WTC11 (cell line): ENCODE measurements around the gene ARHGAP45. TPM values are rescaled to one million over a fixed set of nuclear protein-coding genes. Genes with fewer than 3 reads are reported as not detected.
A peak's percentile ranks its signal among the peaks of the same experiment; 100 is the strongest.

ENCODE experiments used
- ATAC-seq: fragments of 200-7000 bp; cut with Tn5 transposase; 2 replicates; pipeline ENCODE4 v1.10.0; 2021; ENCODE audit warnings: mild to moderate bottlenecking, moderate library complexity
- CTCF ChIA-PET: fragments of 300-600 bp; sonication (Branson Sonifier 250); formaldehyde crosslinking; loops from one replicate; lab custom pipeline; 2021; ENCODE audit warnings: antibody characterized with exemption; lab: Charles Lee
- POLR2A ChIA-PET: fragments of 350-600 bp; sonication (Branson Sonifier 250); formaldehyde crosslinking; loops from one replicate; lab custom pipeline; 2021; ENCODE audit warnings: antibody characterized with exemption; lab: Charles Lee
- DNase-seq: peaks from one replicate; pipeline ENCODE4 v3.0.0; 2021; ENCODE audit warnings: low spot score
- H3K27ac Mint-ChIP-seq: 2 replicates; pipeline ENCODE4 v1.8.0; 2021; ENCODE audit warnings: mixed read lengths
- H3K27me3 Mint-ChIP-seq: 2 replicates; pipeline ENCODE4 v1.8.0; 2021; ENCODE audit warnings: low read depth, mild to moderate bottlenecking, moderate library complexity, mixed read lengths
- H3K36me3 Mint-ChIP-seq: 2 replicates; pipeline ENCODE4 v1.8.0; 2021; ENCODE audit warnings: mixed read lengths
- H3K4me1 Mint-ChIP-seq: 2 replicates; pipeline ENCODE4 v1.8.0; 2022; ENCODE audit warnings: mixed read lengths
- H3K4me3 Mint-ChIP-seq: 2 replicates; pipeline ENCODE4 v1.8.0; 2021; ENCODE audit warnings: mild to moderate bottlenecking, moderate library complexity, mixed read lengths
- H3K9me3 Mint-ChIP-seq: 2 replicates; pipeline ENCODE4 v1.8.0; 2021; ENCODE audit warnings: mixed read lengths
- ATF2 ChIP-seq: sonication (generic); formaldehyde crosslinking; IDR thresholded peaks from 2 replicates; pipeline ENCODE4 v1.8.1; 2022; ENCODE audit warnings: low read depth, missing genetic modification reagents, borderline replicate concordance
- E2F4 ChIP-seq: sonication (generic); formaldehyde crosslinking; IDR thresholded peaks from 2 replicates; pipeline ENCODE4 v1.8.1; 2022; ENCODE audit warnings: low read depth, mild to moderate bottlenecking, moderate library complexity, missing genetic modification reagents, borderline replicate concordance
- ESRRA ChIP-seq: sonication (generic); formaldehyde crosslinking; IDR thresholded peaks from 2 replicates; pipeline ENCODE4 v1.8.1; 2022; ENCODE audit warnings: mild to moderate bottlenecking, missing genetic modification reagents, borderline replicate concordance
- GABPB1 ChIP-seq: sonication (generic); formaldehyde crosslinking; IDR thresholded peaks from 2 replicates; pipeline ENCODE4 v1.8.1; 2023; ENCODE audit warnings: mild to moderate bottlenecking, missing genetic modification reagents
- IRF2 ChIP-seq: sonication (generic); formaldehyde crosslinking; IDR thresholded peaks from 2 replicates; pipeline ENCODE4 v1.8.0; 2022; ENCODE audit warnings: low read depth, missing genetic modification reagents, borderline replicate concordance
- MLX ChIP-seq: sonication (generic); formaldehyde crosslinking; IDR thresholded peaks from 2 replicates; pipeline ENCODE4 v1.8.1; 2023; ENCODE audit warnings: mild to moderate bottlenecking, missing genetic modification reagents, moderate library complexity
- MYBL2 ChIP-seq: sonication (generic); formaldehyde crosslinking; IDR thresholded peaks from 2 replicates; pipeline ENCODE4 v1.8.1; 2023; ENCODE audit warnings: mild to moderate bottlenecking, moderate library complexity, missing genetic modification reagents
- NFATC4 ChIP-seq: fragments of 250-450 bp; sonication (Bioruptor Pico); IDR thresholded peaks from 2 replicates; pipeline ENCODE4 v1.9.0; 2021; ENCODE audit warnings: mild to moderate bottlenecking
- NR2C2 ChIP-seq: sonication (generic); formaldehyde crosslinking; IDR thresholded peaks from 2 replicates; pipeline ENCODE4 v1.8.0; 2022; ENCODE audit warnings: mild to moderate bottlenecking, missing genetic modification reagents
- PRRX2 ChIP-seq: fragments of 250-450 bp; sonication (Bioruptor Pico); IDR thresholded peaks from 2 replicates; pipeline ENCODE4 v1.8.0; 2021; ENCODE audit warnings: mild to moderate bottlenecking
- RELA ChIP-seq: sonication (generic); formaldehyde crosslinking; IDR thresholded peaks from 2 replicates; pipeline ENCODE4 v1.8.1; 2022; ENCODE audit warnings: missing genetic modification reagents, mild to moderate bottlenecking, borderline replicate concordance
- SMAD3 ChIP-seq: sonication (generic); formaldehyde crosslinking; IDR thresholded peaks from 2 replicates; pipeline ENCODE4 v1.8.0; 2022; ENCODE audit warnings: missing genetic modification reagents, mild to moderate bottlenecking, borderline replicate concordance
- SOX15 ChIP-seq: fragments of 250-450 bp; sonication (Bioruptor Pico); IDR thresholded peaks from 2 replicates; pipeline ENCODE4 v1.9.0; 2021; ENCODE audit warnings: mild to moderate bottlenecking
- SP1 ChIP-seq: sonication (generic); formaldehyde crosslinking; conservative IDR thresholded peaks from 2 replicates; pipeline ENCODE4 v1.8.1; 2022; ENCODE audit warnings: missing genetic modification reagents
- TP53 ChIP-seq: sonication (generic); formaldehyde crosslinking; IDR thresholded peaks from 2 replicates; pipeline ENCODE4 v1.8.1; 2023; ENCODE audit warnings: mild to moderate bottlenecking, missing genetic modification reagents
- ZNF121 ChIP-seq: sonication (generic); formaldehyde crosslinking; IDR thresholded peaks from 2 replicates; pipeline ENCODE4 v1.8.0; 2023; ENCODE audit warnings: missing genetic modification reagents
- ZNF138 ChIP-seq: sonication (generic); formaldehyde crosslinking; conservative IDR thresholded peaks from 2 replicates; pipeline ENCODE4 v1.8.1; 2022; ENCODE audit warnings: mild to moderate bottlenecking, moderate library complexity, missing genetic modification reagents
- ZNF317 ChIP-seq: sonication (generic); formaldehyde crosslinking; IDR thresholded peaks from 2 replicates; pipeline ENCODE4 v1.8.1; 2023; ENCODE audit warnings: low read depth, mild to moderate bottlenecking, moderate library complexity, missing genetic modification reagents, borderline replicate concordance
- total RNA-seq: library from RNA; stranded (reverse); gene quantifications from 3 replicates; pipeline ENCODE4 v1.2.3, GENCODE V29; 2021
- TF ChIP-seq, protein P1 (sequence below): sonication (generic); formaldehyde crosslinking; IDR thresholded peaks from 2 replicates; pipeline ENCODE4 v1.8.0; 2022; ENCODE audit warnings: mild to moderate bottlenecking, missing genetic modification reagents
- TF ChIP-seq, protein P2 (sequence below): sonication (generic); formaldehyde crosslinking; IDR thresholded peaks from 2 replicates; pipeline ENCODE4 v1.8.0; 2023; ENCODE audit warnings: mild to moderate bottlenecking, missing genetic modification reagents

Gene ARHGAP45
- total RNA-seq, 1 experiment from 2014 or later: 40.9 TPM

- no peak for TF ChIP-seq GABPB1 (CRISPR knock-in tag)
- peak; percentile 67; the same call in 1 of the 2 replicates for TF ChIP-seq RELA (CRISPR knock-in tag)
- TF ChIP-seq ZNF317 (CRISPR knock-in tag): no peak
- no peak for TF ChIP-seq ESRRA
- TF ChIP-seq PRRX2: 0 out of 2 replicates have a peak, but pooled peaks have one; percentile 31
- peaks cover 17% of the 10 kb centered on the region for H3K36me3 Mint-ChIP-seq
- POLR2A ChIA-PET: interaction anchor here (0.6 to 1.2 kb wide), 4 partner anchors 9 to 417 kb away, joined by 3 to 4 read pairs (median 3); no protein-coding TSS in a partner anchor
- ATAC-seq: no peak
- peak overlapping the region; percentile 88; the same call in 1 of the 2 replicates for H3K27ac Mint-ChIP-seq
- no peak overlapping the region for H3K4me3 Mint-ChIP-seq
- H3K9me3 Mint-ChIP-seq: no peaks in the 10 kb centered on the region
- no peak for DNase-seq
- CTCF ChIA-PET: interaction anchor here (0.6 to 1.5 kb wide), 6 partner anchors 17 to 300 kb away, joined by 3 to 5 read pairs (median 4); partner anchors contain the start of gene ARHGAP45
- H3K4me1 Mint-ChIP-seq: no peaks in the 10 kb centered on the region; the same call in 1 of the 2 replicates
- H3K27me3 Mint-ChIP-seq: no peaks in the 10 kb centered on the region
Observed at GRCh38 chr19:1085676-1086442, 18.9 kb downstream of the ARHGAP45 start.

GRCh38 chr19:1086613-1087012, 19.6 kb downstream of the ARHGAP45 start:
- H3K4me1 Mint-ChIP-seq: no peaks in the 10 kb centered on the region; the same call in 1 of the 2 replicates
- H3K27ac Mint-ChIP-seq: no peak overlapping the region
- peaks cover 17% of the 10 kb centered on the region for H3K36me3 Mint-ChIP-seq
- no peak overlapping the region for H3K4me3 Mint-ChIP-seq
- no peaks in the 10 kb centered on the region for H3K9me3 Mint-ChIP-seq
- H3K27me3 Mint-ChIP-seq: no peaks in the 10 kb centered on the region
- no peak for TF ChIP-seq IRF2 (CRISPR knock-in tag)
- no peak for TF ChIP-seq TP53 (CRISPR knock-in tag)
- no peak for TF ChIP-seq ATF2 (CRISPR knock-in tag)
- no peak for TF ChIP-seq MYBL2 (CRISPR knock-in tag)
- no peak for TF ChIP-seq E2F4
- TF ChIP-seq NFATC4 (CRISPR knock-in tag): no peak
- TF ChIP-seq ESRRA: no peak
- TF ChIP-seq SP1 (CRISPR knock-in tag): no peak
- TF ChIP-seq SOX15 (CRISPR knock-in tag): no peak
- TF ChIP-seq, protein P1, sequence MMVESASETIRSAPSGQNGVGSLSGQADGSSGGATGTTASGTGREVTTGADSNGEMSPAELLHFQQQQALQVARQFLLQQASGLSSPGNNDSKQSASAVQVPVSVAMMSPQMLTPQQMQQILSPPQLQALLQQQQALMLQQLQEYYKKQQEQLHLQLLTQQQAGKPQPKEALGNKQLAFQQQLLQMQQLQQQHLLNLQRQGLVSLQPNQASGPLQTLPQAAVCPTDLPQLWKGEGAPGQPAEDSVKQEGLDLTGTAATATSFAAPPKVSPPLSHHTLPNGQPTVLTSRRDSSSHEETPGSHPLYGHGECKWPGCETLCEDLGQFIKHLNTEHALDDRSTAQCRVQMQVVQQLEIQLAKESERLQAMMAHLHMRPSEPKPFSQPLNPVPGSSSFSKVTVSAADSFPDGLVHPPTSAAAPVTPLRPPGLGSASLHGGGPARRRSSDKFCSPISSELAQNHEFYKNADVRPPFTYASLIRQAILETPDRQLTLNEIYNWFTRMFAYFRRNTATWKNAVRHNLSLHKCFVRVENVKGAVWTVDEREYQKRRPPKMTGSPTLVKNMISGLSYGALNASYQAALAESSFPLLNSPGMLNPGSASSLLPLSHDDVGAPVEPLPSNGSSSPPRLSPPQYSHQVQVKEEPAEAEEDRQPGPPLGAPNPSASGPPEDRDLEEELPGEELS: no peak
- no peak for TF ChIP-seq NR2C2
- no peak for TF ChIP-seq SMAD3 (CRISPR knock-in tag)
- no peak for TF ChIP-seq MLX
- no peak for TF ChIP-seq ZNF121 (CRISPR knock-in tag)
- TF ChIP-seq, protein P2, sequence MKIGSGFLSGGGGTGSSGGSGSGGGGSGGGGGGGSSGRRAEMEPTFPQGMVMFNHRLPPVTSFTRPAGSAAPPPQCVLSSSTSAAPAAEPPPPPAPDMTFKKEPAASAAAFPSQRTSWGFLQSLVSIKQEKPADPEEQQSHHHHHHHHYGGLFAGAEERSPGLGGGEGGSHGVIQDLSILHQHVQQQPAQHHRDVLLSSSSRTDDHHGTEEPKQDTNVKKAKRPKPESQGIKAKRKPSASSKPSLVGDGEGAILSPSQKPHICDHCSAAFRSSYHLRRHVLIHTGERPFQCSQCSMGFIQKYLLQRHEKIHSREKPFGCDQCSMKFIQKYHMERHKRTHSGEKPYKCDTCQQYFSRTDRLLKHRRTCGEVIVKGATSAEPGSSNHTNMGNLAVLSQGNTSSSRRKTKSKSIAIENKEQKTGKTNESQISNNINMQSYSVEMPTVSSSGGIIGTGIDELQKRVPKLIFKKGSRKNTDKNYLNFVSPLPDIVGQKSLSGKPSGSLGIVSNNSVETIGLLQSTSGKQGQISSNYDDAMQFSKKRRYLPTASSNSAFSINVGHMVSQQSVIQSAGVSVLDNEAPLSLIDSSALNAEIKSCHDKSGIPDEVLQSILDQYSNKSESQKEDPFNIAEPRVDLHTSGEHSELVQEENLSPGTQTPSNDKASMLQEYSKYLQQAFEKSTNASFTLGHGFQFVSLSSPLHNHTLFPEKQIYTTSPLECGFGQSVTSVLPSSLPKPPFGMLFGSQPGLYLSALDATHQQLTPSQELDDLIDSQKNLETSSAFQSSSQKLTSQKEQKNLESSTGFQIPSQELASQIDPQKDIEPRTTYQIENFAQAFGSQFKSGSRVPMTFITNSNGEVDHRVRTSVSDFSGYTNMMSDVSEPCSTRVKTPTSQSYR (CRISPR knock-in tag): no peak
- TF ChIP-seq ZNF138 (CRISPR knock-in tag): no peak
- DNase-seq: no peak
- ChIA-PET CTCF (interaction anchor here (0.9 to 1.5 kb wide), 5 partner anchors 16 to 158 kb away, joined by 3 to 5 read pairs (median 4); partner anchors contain the start of gene ARHGAP45), POLR2A (interaction anchor here (1.2 kb wide), 1 partner anchor 8 kb away, joined by 4 read pairs; no protein-coding TSS in a partner anchor)
- ATAC-seq: no peak
